ENCODE data around the gene JARID2.

Gene JARID2

DNA sequence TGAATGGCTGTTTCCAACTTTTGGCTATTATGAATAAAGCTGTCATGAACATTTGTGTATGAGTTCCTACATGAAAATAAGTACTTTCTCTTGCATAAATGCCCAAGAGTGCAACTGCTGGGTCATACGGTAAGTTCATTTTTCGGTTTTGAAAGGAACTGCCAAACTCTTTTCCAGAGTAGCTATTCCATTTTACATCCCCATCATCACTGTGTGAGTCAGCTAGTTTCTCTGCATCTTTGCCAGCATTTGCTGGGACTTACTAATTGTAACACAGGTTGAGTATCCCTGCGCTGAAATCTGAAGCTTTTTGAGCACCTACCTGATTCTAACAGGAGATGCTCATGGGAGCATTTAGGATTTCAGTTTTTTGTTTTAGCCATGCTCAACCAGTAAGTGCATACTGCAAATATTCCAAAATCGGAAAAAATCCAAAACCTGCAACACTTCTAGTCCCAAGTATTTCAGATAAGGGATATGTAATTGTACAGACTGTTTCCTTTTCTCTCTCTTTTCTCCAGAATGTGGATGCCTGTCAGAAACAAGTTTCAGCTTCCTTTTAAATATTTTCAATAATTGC lies 298.5 kb downstream of the JARID2 start:
- Histone ChIP-seq H3K27me3 (ENCODE audit: insufficient read depth, low read depth, severe bottlenecking) (no peaks in the 10 kb centered on the region), H3K9me3 (ENCODE audit: severe bottlenecking) (peaks cover 3% of the 10 kb centered on the region), H3K27ac (no peak overlapping the region), H3K4me3 (ENCODE audit: low read depth, low read length) (no peak overlapping the region), H3K36me3 (no peaks in the 10 kb centered on the region; the same call in 1 of the 2 replicates)
- TF ChIP-seq, protein P1, sequence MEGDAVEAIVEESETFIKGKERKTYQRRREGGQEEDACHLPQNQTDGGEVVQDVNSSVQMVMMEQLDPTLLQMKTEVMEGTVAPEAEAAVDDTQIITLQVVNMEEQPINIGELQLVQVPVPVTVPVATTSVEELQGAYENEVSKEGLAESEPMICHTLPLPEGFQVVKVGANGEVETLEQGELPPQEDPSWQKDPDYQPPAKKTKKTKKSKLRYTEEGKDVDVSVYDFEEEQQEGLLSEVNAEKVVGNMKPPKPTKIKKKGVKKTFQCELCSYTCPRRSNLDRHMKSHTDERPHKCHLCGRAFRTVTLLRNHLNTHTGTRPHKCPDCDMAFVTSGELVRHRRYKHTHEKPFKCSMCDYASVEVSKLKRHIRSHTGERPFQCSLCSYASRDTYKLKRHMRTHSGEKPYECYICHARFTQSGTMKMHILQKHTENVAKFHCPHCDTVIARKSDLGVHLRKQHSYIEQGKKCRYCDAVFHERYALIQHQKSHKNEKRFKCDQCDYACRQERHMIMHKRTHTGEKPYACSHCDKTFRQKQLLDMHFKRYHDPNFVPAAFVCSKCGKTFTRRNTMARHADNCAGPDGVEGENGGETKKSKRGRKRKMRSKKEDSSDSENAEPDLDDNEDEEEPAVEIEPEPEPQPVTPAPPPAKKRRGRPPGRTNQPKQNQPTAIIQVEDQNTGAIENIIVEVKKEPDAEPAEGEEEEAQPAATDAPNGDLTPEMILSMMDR (IDR thresholded peaks at IDR 0.05; ENCODE audit: low read depth, low read length) = no peak
- DNase-seq = no peak

DNA sequence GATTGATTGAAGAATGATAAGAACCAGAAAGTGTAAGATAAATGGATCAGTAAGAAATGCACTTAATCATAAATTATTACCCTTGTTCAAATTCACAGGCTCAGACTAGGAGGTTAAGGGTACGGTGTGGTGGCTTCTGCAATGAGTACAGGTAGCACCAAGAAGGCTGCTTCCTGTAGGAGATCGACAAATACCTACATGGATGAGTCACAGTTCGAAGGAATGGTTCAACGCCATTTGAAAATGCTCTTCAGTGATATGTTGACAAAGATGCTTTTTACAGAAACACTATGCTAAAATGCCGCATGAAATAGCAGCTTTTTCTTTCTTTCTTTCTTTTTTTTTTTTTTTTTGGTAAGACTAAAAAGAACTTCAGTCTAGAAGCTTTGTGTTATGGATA lies 300.7 kb downstream of the JARID2 start:
- Histone ChIP-seq H3K27me3 (ENCODE audit: insufficient read depth, low read depth, severe bottlenecking) (no peaks in the 10 kb centered on the region), H3K36me3 (no peaks in the 10 kb centered on the region; the same call in 1 of the 2 replicates), H3K27ac (no peak overlapping the region), H3K4me3 (ENCODE audit: low read depth, low read length) (no peak overlapping the region), H3K9me3 (ENCODE audit: severe bottlenecking) (peaks cover 3% of the 10 kb centered on the region)
- no peak for DNase-seq
- TF ChIP-seq, protein P1 (IDR thresholded peaks at IDR 0.05; ENCODE audit: low read depth, low read length) = no peak

DNA sequence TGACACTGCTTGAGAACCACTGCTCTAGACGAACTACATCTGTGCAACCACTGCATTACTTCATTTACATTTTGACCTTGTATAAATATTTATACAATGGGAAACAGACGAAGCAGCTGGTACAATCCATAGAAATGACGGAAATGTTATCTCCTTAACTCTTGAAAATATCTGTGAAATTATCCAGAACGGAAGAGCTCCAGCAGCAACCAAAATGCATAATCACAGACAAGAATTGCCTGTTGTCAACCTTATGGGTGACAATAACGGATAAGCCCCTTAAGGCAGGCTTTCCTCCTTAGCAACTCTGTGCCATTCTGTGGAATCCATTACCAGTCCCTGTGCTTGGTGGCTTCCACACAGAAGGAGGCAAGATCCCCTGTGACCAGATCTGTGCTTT lies 301.5 kb downstream of the JARID2 start:
- TF ChIP-seq, protein P1 (IDR thresholded peaks at IDR 0.05; ENCODE audit: low read depth, low read length) = no peak
- no peaks in the 10 kb centered on the region for H3K27me3 ChIP-seq (ENCODE audit: insufficient read depth, low read depth, severe bottlenecking)
- H3K27ac ChIP-seq = no peak overlapping the region
- no peaks in the 10 kb centered on the region; the same call in 1 of the 2 replicates for H3K36me3 ChIP-seq
- peaks cover 3% of the 10 kb centered on the region for H3K9me3 ChIP-seq (ENCODE audit: severe bottlenecking)
- no peak for DNase-seq
- H3K4me3 ChIP-seq (ENCODE audit: low read depth, low read length) = no peak overlapping the region

DNA sequence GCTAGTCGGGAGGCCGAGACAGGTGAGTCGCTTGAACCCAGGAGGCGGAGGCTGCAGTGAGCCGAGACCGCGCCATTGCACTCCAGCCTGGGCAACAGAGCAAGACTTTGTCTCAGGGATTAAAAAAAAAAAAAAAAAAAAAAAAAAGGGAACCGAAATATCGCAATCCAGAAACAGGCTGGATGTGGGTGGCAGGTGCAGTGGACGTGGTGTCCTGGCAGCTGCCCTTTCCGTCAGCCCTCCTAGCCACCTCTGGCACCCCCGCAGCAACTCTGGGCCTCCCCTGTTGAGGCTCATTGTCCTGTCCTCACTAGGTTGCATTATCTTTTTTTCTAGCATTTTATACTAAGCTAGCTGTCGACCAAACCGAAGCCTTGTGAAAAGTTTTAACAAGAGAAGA lies 303.5 kb downstream of the JARID2 start:
- no peak for DNase-seq
- Histone ChIP-seq H3K36me3 (no peaks in the 10 kb centered on the region; the same call in 1 of the 2 replicates), H3K4me3 (ENCODE audit: low read depth, low read length) (no peak overlapping the region), H3K9me3 (ENCODE audit: severe bottlenecking) (no peaks in the 10 kb centered on the region), H3K27ac (no peak overlapping the region), H3K27me3 (ENCODE audit: insufficient read depth, low read depth, severe bottlenecking) (no peaks in the 10 kb centered on the region)
- TF ChIP-seq, protein P1 (IDR thresholded peaks at IDR 0.05; ENCODE audit: low read depth, low read length) = no peak

DNA sequence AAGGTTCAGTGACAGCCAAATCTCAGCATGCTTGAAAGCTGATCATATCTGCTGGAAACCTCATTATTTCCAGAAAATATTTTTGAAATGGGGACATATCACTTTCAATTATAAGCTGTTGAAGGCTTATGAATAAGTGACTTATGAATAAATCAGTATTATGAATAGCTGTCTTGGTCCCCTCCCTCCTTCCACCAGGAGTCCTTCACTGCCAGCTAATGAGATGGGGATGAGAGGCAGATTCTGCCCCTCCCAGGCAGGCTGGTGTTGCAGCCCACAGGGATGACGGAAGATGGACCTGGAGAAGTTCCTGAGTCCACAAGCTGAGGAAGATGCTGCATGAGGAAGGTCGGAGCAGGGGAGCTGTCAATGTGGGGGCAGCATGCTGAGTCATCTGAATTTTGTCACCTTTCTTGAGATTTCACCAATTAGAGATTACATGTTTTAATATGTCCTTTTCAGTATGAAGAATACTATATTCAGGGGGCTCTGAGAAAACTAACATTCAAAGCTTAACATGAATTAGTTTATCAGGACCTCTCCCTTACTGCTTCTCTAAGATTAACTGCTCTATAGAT lies 304.8 kb downstream of the JARID2 start:
- Histone ChIP-seq H3K27ac (no peak overlapping the region), H3K36me3 (no peaks in the 10 kb centered on the region; the same call in 1 of the 2 replicates), H3K27me3 (ENCODE audit: insufficient read depth, low read depth, severe bottlenecking) (no peaks in the 10 kb centered on the region), H3K9me3 (ENCODE audit: severe bottlenecking) (no peaks in the 10 kb centered on the region), H3K4me3 (ENCODE audit: low read depth, low read length) (no peak overlapping the region)
- TF ChIP-seq, protein P1 (IDR thresholded peaks at IDR 0.05; ENCODE audit: low read depth, low read length) = no peak
- DNase-seq = no peak

- no peak for DNase-seq
- TF ChIP-seq, protein P1 (IDR thresholded peaks at IDR 0.05; ENCODE audit: low read depth, low read length) = no peak
- H3K27me3 ChIP-seq (ENCODE audit: insufficient read depth, low read depth, severe bottlenecking) = no peaks in the 10 kb centered on the region
- H3K4me3 ChIP-seq (ENCODE audit: low read depth, low read length) = no peak overlapping the region
- H3K27ac ChIP-seq = no peak overlapping the region
- H3K36me3 ChIP-seq = no peaks in the 10 kb centered on the region; the same call in 1 of the 2 replicates
- H3K9me3 ChIP-seq (ENCODE audit: severe bottlenecking) = no peaks in the 10 kb centered on the region
These were observed 305.4 kb downstream of the JARID2 start for GRCh38 chr6:15551262-15551661.
